OCI-LY3 (cell line): ENCODE data around the gene DGAT2L6.
"Not testable (repeated sequence)": the region's sequence is repeated elsewhere in the genome, so short reads cannot be mapped to it uniquely, and the experiment has no call there.

Experiments used
- H2AFZ ChIP-seq: fragments of 200-600, 300-600 bp; shearing (Covaris generic); 2 replicates; pipeline ENCODE4 v1.6.0; 2014; ENCODE audit warnings: antibody characterized with exemption, low read depth, low read length
- H3K27ac ChIP-seq: fragments of 200-600, 300-600 bp; sonication (generic); 2 replicates; pipeline ENCODE4 v1.5.1; 2014; ENCODE audit warnings: mild to moderate bottlenecking, low read length, moderate library complexity, mixed read lengths
- H3K27me3 ChIP-seq: fragments of 200-600, 300-600 bp; sonication (generic); 2 replicates; pipeline ENCODE4 v1.6.1; 2014; ENCODE audit warnings: low read depth, low read length, mixed read lengths
- H3K36me3 ChIP-seq: fragments of 200-600, 300-600 bp; sonication (generic); replicated peaks from 2 replicates; pipeline ENCODE3; 2014; ENCODE audit warnings: low read depth, low read length, mixed read lengths
- H3K4me1 ChIP-seq: fragments of 300-600, 200-600 bp; sonication (generic); 2 replicates; pipeline ENCODE4 v1.6.1; 2014; ENCODE audit warnings: low read length, mixed read lengths
- H3K4me2 ChIP-seq: fragments of 200-600, 300-600 bp; sonication (generic); 2 replicates; pipeline ENCODE4 v1.6.1; 2014; ENCODE audit warnings: low read length, mixed read lengths
- H3K4me3 ChIP-seq: fragments of 300-600, 200-600 bp; sonication (generic); 2 replicates; pipeline ENCODE4 v1.5.1; 2014; ENCODE audit warnings: antibody characterized with exemption, mild to moderate bottlenecking, low read length, moderate library complexity
- H3K79me2 ChIP-seq: fragments of 300-600, 200-600 bp; shearing (Covaris generic); 2 replicates; pipeline ENCODE4 v1.6.1; 2014; ENCODE audit warnings: mild to moderate bottlenecking, low read length, mixed read lengths
- H3K9ac ChIP-seq: fragments of 300-600, 200-600 bp; shearing (Covaris generic); 2 replicates; pipeline ENCODE4 v1.6.0; 2014; ENCODE audit warnings: mild to moderate bottlenecking, low read length, moderate library complexity
- H3K9me3 ChIP-seq: fragments of 200-600, 300-600 bp; shearing (Covaris generic); 2 replicates; pipeline ENCODE4 v1.6.1; 2014; ENCODE audit warnings: low read length, mixed read lengths; ENCODE audit not compliant: insufficient read depth
- H4K20me1 ChIP-seq: fragments of 200-600, 300-600 bp; sonication (generic); 2 replicates; pipeline ENCODE4 v1.6.1; 2016; ENCODE audit warnings: low read length, mixed read lengths; ENCODE audit not compliant: insufficient read depth
- EZH2phosphoT487 ChIP-seq: fragments of 200-600 bp; shearing (Covaris generic); IDR thresholded peaks from 2 replicates; pipeline ENCODE4 v1.6.1; 2018; ENCODE audit warnings: antibody characterized with exemption, mixed run types, low read depth
- TF ChIP-seq, protein P1 (sequence below): fragments of 200-600, 300-600 bp; sonication (generic); IDR thresholded peaks from 2 replicates; pipeline ENCODE4 v1.5.1; 2014; ENCODE audit warnings: antibody characterized with exemption, low read length, low read depth

Gene DGAT2L6

DNA sequence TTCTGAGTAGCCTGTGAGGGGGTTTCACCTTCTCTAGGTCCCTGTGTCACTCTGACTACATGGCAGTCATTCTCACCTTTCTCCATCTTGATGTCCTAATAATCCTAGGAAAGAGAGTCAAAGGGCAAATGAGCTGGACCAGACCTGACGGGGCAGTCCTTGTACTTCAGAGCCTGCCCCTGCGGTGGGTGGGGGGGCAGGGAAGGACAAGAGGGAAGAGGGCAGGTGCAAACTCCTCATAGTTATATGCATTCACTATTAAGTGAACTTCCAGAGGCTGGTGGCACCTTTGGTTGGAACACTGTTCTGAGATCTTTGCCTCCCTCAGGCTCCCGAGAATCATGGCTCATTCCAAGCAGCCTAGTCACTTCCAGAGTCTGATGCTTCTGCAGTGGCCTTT lies 57.1 kb downstream of the DGAT2L6 start, which contains the start of gene AWAT1:
TSS of gene AWAT1 (plus strand) at position 301 of the 400 bp plus-strand sequence. CDS start at position 342, 41 bp downstream.
- TF ChIP-seq, protein P1, sequence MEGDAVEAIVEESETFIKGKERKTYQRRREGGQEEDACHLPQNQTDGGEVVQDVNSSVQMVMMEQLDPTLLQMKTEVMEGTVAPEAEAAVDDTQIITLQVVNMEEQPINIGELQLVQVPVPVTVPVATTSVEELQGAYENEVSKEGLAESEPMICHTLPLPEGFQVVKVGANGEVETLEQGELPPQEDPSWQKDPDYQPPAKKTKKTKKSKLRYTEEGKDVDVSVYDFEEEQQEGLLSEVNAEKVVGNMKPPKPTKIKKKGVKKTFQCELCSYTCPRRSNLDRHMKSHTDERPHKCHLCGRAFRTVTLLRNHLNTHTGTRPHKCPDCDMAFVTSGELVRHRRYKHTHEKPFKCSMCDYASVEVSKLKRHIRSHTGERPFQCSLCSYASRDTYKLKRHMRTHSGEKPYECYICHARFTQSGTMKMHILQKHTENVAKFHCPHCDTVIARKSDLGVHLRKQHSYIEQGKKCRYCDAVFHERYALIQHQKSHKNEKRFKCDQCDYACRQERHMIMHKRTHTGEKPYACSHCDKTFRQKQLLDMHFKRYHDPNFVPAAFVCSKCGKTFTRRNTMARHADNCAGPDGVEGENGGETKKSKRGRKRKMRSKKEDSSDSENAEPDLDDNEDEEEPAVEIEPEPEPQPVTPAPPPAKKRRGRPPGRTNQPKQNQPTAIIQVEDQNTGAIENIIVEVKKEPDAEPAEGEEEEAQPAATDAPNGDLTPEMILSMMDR = no peak
- no peak for TF ChIP-seq EZH2phosphoT487
- no peak within 1 kb of the TSS for H3K27ac ChIP-seq
- H3K9me3 ChIP-seq = no peaks in the 10 kb centered on the region

DNA sequence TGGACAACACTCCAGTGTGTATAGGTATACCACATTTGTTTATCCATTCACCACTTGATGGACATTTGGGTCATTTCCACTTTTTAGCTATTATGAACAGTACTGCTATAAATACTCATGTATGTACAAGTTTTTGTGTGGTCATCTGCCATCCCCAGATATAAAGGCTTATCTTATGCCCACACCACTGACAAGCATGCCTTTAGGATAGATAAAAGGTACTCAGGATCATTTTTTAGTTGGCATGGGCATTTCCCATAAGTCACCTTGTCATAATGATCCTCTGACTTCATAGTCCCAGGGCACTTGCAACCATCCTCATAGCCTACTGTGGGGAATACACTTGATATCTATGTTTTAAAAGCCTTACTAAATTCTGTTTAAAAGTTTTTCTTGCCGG lies 63.5 kb downstream of the DGAT2L6 start:
- no peaks in the 10 kb centered on the region for H3K79me2 ChIP-seq
- H3K27ac ChIP-seq = no peak overlapping the region
- H4K20me1 ChIP-seq = no peaks in the 10 kb centered on the region
- H3K9me3 ChIP-seq = no peaks in the 10 kb centered on the region
- no peaks in the 10 kb centered on the region for H3K4me1 ChIP-seq
- no peak overlapping the region for H3K4me2 ChIP-seq
- TF ChIP-seq, protein P1 = no peak
- no peak for TF ChIP-seq EZH2phosphoT487
- H3K9ac ChIP-seq = no peak overlapping the region
- no peaks in the 10 kb centered on the region for H3K27me3 ChIP-seq
- no peak overlapping the region for H3K4me3 ChIP-seq
- no peaks in the 10 kb centered on the region for H3K36me3 ChIP-seq
- H2AFZ ChIP-seq = no peak overlapping the region

More for the DNA sequence above, 57.1 kb downstream of the DGAT2L6 start, which contains the start of gene AWAT1:
- H4K20me1 ChIP-seq = no peaks in the 10 kb centered on the region
- no peaks in the 10 kb centered on the region for H3K36me3 ChIP-seq
- no peak within 1 kb of the TSS for H2AFZ ChIP-seq
- no peak within 1 kb of the TSS for H3K4me3 ChIP-seq
- no peaks in the 10 kb centered on the region for H3K4me1 ChIP-seq
- no peaks in the 10 kb centered on the region for H3K79me2 ChIP-seq
- H3K9ac ChIP-seq = no peak within 1 kb of the TSS
- no peak within 1 kb of the TSS for H3K4me2 ChIP-seq
- H3K27me3 ChIP-seq = no peaks in the 10 kb centered on the region

DNA sequence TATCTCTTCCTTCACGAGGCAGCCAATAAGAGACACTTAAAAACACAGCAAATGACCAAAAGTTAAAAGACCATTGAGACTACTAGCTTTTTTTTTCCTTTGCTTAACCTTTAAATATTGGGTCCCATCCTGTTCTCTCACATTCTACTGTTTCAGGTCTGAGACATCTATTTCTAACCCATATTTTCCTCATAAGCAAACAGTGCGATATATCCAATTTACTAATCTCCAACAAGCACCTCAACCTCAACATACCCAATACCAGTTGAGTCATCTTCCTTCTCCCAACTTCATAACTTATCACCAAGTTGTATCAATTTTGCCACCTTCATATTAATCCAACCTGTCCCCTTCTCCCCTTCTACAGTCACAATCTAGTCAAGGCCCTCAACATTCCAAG lies 64.2 kb downstream of the DGAT2L6 start:
- Histone ChIP-seq H3K27me3 (no peaks in the 10 kb centered on the region), H2AFZ (no peak overlapping the region), H3K36me3 (no peaks in the 10 kb centered on the region), H3K27ac (no peak overlapping the region), H3K9me3 (no peaks in the 10 kb centered on the region), H3K4me1 (no peaks in the 10 kb centered on the region), H3K79me2 (no peaks in the 10 kb centered on the region), H3K9ac (no peak overlapping the region), H4K20me1 (no peaks in the 10 kb centered on the region), H3K4me2 (no peak overlapping the region), H3K4me3 (no peak overlapping the region)
- TF ChIP-seq, protein P1 = no peak
- TF ChIP-seq EZH2phosphoT487 = no peak

DNA sequence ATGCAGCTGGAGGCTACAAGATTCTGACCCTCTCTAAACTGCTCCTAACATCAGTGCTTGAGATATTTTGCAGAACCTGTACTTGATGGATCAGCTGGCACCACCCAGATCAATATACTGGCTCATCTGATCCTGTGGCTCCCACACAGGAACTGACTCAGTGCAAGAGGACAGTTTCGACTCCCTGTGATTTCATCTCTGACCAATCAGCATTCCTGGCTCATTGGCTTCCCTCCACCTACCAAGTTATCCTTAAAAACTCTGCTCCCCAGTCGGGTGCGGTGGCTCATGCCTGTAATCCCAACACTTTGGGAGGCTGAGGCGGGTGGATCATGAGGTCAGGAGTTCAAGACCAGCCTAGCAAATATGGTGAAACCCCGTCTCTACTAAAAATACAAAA lies 66.3 kb downstream of the DGAT2L6 start:
- H3K79me2 ChIP-seq, H3K36me3 ChIP-seq, H3K9me3 ChIP-seq, H2AFZ ChIP-seq, H3K9ac ChIP-seq, H3K27ac ChIP-seq, H3K4me3 ChIP-seq, H4K20me1 ChIP-seq, H3K4me1 ChIP-seq, H3K4me2 ChIP-seq, H3K27me3 ChIP-seq: not testable (repeated sequence)

DNA sequence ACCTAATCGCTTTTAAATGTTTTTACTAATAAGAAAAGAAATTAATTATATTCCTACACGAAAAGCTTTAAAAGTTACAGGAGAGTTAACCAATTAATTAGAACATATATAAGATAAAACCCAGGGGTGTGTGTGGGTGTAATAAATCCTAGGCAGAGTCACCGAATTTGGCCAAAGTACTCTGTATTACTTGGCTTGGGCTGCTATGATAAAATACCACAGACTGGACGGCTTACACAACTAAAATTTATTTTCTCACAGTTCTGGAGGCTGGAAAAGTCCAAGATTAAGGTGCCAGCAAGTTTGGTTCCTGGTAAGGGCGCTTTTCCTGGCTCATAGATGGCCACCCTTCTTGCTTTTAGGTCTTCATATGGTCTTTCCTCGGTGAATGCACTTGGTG lies 67.6 kb downstream of the DGAT2L6 start:
- Histone ChIP-seq H3K27me3 (no peaks in the 10 kb centered on the region), H4K20me1 (no peaks in the 10 kb centered on the region), H3K4me2 (no peak overlapping the region), H3K27ac (no peak overlapping the region), H3K9ac (no peak overlapping the region), H3K4me1 (no peaks in the 10 kb centered on the region), H3K9me3 (no peaks in the 10 kb centered on the region), H3K79me2 (no peaks in the 10 kb centered on the region), H2AFZ (no peak overlapping the region), H3K4me3 (no peak overlapping the region), H3K36me3 (no peaks in the 10 kb centered on the region)
- TF ChIP-seq, protein P1 = no peak
- no peak for TF ChIP-seq EZH2phosphoT487
